ENCODE data around the gene ANXA8. TPM values are rescaled to one million over a fixed set of nuclear protein-coding genes. Genes with fewer than 3 reads are reported as not detected.

ANXA8 gene
- total RNA-seq, 1 donor from 2014 or later: not detected

GRCh38 chr10:47449102-47449978 is 34.6 kb downstream of the ANXA8 start:
- DNase-seq (ENCODE audit: low spot score): peak; percentile 78

GRCh38 chr10:47447705-47448104 is 36.2 kb downstream of the ANXA8 start:
- no peak for DNase-seq (ENCODE audit: low spot score)

DNA sequence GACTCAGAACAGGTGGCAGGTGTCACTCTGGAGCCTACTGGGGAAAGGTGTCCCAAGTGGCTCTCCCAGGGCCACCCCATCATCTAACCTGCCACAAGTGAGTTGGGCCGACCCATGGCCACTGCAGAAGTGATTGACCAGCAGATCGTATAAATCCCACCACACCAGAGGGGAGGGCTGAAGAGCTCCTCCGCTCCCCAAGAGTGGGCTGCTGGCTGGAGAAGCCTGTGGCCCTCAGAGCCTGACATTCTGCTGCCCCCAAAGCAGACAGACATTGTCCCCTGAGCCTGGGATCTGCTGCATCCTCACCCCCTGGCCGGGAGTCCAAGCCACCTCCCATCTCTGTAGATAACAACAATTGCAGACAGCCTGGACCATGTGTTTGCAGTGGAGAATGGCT is 36.7 kb downstream of the ANXA8 start:
- DNase-seq (ENCODE audit: low spot score): no peak

- DNase-seq (ENCODE audit: low spot score): no peak
Measured at GRCh38 chr10:47445720-47446119, 38.2 kb downstream of the ANXA8 start.

DNA sequence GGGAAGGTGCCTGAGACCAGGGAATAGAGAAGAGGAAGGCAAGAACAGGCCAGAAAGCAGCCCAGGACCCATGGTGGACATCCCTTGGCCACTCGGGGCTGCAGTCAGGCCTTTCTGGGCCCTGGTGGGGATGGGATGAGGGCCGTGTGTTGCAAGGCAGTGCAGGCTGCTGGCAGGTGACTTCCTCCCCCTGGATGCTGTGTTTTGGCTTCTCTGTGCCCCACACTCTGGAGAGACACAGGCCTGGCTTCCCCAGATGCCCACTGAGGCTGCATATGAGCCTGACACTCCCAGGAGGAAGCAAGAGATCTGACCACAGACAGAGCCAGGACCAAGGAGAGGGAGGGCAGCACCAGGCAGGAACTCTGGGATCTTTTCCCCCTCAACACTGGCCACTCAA is 39.9 kb downstream of the ANXA8 start:
- peak; percentile 73 for DNase-seq (ENCODE audit: low spot score)

DNA sequence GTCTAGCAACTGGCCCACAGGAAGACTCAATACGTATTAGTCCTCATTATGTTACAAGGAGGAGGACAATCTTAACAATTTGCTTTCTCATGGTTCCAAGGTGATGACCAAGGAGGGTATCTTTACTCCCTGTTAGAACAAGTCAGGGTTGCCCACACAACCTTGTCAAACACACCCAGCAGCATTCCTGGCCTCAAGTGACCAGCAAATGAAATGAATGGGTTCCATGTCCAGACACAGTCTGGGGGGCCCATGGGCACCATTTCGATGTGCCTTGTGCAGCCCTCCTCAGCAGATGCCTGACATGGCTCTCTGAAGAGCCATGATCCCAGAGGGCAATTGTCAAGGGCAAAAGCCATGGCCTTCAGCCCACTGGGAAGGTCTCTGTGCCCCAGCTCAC is 40.8 kb downstream of the ANXA8 start:
- DNase-seq (ENCODE audit: low spot score): peak; percentile 71

GRCh38 chr10:47442351-47442750 is 41.6 kb downstream of the ANXA8 start:
- DNase-seq (ENCODE audit: low spot score): no peak

DNA sequence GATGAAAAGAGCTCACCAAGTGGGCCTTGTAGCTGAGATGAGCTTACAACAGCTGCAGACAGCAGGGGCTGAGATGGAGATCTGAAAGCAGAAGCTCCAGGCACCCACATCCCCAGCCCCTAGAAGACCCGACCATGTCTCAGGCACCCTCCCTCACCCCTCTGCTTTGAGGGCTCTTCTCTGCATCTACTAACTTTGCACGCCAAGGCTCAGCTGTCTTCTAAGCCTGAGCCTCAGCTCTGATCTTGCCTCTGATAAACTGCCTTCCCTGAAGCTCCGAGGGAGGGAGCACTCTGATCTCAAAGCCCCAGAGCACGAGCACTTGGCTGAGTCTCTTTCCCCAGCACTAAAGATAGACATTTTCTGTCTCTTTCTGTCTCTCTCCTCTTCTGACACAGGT is 42.0 kb downstream of the ANXA8 start:
- no peak for DNase-seq (ENCODE audit: low spot score)

- DNase-seq (ENCODE audit: low spot score): no peak
Measured at GRCh38 chr10:47440207-47440606, 43.7 kb downstream of the ANXA8 start.

GRCh38 chr10:47438857-47439474 is 44.9 kb downstream of the ANXA8 start:
- no peak for DNase-seq (ENCODE audit: low spot score)

DNA sequence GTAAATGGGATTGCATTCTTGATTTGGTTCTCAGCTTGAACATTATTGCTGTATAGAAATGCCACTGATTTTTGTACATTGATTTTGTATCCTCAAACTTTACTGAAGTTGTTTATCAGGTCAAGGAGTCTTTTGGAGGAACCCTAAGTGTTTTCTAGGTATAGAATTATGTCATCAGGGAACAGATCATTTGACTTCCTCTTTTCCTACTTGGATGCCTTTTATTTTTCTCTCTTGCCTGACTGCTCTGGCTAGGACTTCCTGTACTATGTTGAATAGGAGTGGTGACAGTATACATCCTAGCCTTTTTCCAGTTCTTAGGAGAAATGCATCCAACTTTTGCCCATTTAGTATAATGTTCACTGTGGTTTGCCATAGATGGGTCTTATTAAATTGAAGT is 48.8 kb downstream of the ANXA8 start:
- no peak for DNase-seq (ENCODE audit: low spot score)

- DNase-seq (ENCODE audit: low spot score): no peak
Measured at GRCh38 chr10:47425813-47426419, 58.0 kb downstream of the ANXA8 start.

DNA sequence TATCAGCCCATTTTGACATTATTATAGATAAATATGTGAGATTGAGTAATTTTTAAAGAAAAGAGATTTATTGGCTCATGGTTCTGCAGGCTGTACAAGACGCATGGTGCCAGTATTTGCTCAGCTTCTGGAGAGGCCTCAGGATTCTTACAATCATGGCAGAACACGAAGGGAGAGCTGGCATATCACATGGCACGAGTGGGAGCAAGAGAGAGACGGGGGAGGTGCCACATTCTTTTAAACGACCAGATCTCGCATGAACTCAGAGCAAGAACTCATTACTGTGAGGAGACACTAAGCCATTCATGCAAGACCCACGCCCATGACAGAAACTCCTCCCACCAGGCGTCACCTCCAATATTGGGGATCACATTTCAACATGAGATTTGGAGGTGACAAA is 59.7 kb downstream of the ANXA8 start:
- no peak for DNase-seq (ENCODE audit: low spot score)

DNA sequence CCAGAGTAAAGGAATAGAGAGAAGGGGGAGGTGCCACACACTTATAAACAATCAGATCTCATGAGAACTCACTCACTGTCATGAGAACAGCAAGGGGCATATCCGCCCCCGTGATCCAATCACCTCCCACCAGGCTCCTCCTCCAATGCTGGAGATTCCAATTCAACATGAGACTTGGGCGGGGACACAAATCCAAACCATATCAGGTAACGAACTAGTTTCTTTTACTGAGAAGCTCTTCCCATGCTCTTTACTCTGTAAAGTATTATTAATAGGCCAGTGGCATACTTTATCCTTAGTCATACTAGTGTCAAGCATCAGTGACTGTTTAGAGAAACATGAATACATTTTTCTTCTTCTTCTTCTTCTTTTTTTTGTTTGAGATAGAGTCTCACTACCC is 60.4 kb downstream of the ANXA8 start:
- no peak for DNase-seq (ENCODE audit: low spot score)

- peak; percentile 51 for DNase-seq (ENCODE audit: low spot score)
Measured at GRCh38 chr10:47421057-47421952, 62.6 kb downstream of the ANXA8 start.

DNA sequence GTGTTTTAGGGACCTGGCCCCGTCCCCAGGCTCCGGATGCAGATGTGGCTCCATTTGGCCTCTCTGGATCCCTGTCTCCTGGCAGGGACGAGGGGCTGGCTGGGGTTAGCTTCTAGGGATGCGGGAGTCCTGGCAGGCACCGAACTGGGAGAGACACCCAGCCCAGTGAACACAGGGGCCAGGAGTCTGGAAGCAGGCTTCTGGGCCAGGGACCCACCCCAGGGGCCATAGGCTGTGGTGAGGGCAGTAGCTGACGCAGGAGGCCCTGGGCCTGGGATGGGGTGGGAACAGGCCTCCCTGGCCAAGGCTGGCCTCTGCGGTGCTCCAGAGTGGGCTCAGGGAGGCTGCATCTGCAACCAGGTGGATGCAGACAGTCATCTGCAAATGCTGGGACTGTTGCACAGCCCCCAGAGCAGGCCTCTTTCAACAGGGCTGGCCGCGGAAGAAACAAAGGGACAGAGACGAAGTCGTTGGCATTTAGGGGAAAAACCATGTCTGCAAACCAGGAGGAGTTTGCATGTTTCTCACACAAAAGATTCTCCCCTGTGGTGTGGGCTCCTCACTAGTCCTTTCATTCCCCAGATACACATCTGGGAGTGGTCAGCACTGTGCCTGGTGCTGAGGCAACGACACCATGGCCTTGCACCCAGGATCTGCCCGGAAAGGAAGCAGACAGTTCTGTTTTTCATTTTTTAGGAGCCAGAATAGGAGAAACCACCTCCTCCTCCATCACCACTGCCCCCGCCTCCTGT is 63.4 kb downstream of the ANXA8 start:
- peak; percentile 84 for DNase-seq (ENCODE audit: low spot score)

- DNase-seq (ENCODE audit: low spot score): peak; percentile 74
Measured at GRCh38 chr10:47419421-47419820, 64.5 kb downstream of the ANXA8 start.

DNA sequence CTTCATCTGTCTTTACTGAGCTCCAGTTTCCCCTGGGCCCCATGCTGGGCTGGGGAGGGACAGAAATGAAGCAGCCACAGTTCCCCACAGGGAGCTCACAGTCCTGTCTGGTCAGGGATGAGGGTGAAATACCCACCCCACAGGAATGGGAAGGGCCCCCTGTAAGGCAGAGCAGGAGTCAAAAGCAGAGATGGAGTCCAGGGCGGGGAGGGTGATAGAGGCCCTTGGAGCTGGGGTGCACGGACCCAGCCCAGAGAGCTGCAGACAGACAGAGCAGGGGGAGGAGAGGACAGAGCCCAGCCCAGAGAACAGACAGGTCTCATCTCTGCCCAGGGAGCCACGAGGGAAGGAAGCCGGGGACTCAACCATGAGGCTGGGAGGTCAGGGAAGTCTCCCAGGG is 64.9 kb downstream of the ANXA8 start:
- DNase-seq (ENCODE audit: low spot score): peak; percentile 71

- DNase-seq (ENCODE audit: low spot score): peak; percentile 62
Measured at GRCh38 chr10:47418321-47418720, 65.6 kb downstream of the ANXA8 start.
